ELR (cell line): ENCODE results near the gene CCDC144A.
"Not testable (repeated sequence)": the region's sequence is repeated elsewhere in the genome, so short reads cannot be mapped to it uniquely, and the experiment has no call there.

ENCODE experiments used
- DNase-seq: peaks from one replicate; pipeline ENCODE4 v3.0.0-alpha.2; 2015; ENCODE audit warnings: low read depth

CCDC144A gene

GRCh38 chr17:16689731-16690281 lies at the start of gene CCDC144A:
Gene CCDC144A (plus strand): TSS chr17:16690241. CDS start chr17:16690401, 160 bp downstream.
- DNase-seq = peak; percentile 6

DNA sequence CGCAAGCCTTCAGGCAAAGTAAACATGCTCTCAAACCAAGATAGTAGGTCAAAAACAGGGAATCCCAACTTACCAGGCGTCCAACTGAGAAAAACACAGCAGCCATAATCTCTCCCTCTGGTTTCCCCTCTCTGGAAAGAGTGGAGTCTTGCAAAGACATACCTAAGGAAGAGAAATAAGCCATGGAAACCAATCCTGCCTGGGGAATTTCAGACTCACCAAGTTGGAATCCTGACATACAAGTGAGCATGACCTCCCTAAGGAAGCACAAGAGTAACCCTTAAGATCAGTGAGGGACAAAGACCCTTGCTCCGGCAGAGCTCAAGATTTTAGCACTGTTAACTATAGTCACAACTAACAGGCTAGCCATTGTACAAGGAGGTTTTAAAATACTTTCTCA lies 40.5 kb upstream of the CCDC144A start:
- no peak for DNase-seq

- DNase-seq = no peak
Measured at GRCh38 chr17:16652252-16652651, 37.8 kb upstream of the CCDC144A start.

GRCh38 chr17:16652847-16653366 lies 37.1 kb upstream of the CCDC144A start:
- no peak for DNase-seq

DNA sequence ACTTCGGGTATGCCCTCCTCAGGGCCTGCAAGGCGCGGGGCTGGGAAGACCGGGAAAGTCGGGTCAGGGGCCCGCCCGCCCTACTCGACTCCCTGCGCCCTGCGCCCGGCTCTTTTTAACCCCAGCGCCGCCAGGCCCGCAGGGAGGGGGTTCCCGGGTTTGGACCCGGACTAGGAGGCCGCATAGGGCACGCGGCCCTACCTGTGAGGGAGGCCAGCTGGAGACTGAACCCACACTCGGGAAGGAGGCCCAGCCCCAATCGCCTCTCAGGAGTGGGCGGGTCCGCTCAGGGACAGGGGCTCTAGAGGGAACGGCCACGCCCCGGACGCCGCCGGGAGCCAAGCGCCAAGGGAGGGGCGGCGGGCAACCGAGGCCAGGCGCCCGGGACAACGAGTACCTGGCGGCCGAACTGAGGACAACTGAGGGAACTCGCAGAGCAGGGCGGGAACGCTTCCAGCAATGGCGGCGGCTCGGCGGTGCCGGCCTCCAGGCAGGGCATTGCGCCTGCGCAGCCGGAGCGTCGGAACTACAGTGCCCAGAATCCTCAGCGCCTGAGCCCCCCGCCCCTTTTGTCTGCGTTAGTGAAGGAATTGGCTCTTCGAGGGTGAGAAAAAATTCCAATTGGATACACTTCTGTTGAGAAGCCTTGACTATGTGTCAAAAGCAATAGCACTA lies 36.5 kb upstream of the CCDC144A start, which contains the start of gene ZNF624:
Gene ZNF624, minus strand, starts transcription at position 484 of the 675 bp plus-strand sequence.
- peak; percentile 94 for DNase-seq

DNA sequence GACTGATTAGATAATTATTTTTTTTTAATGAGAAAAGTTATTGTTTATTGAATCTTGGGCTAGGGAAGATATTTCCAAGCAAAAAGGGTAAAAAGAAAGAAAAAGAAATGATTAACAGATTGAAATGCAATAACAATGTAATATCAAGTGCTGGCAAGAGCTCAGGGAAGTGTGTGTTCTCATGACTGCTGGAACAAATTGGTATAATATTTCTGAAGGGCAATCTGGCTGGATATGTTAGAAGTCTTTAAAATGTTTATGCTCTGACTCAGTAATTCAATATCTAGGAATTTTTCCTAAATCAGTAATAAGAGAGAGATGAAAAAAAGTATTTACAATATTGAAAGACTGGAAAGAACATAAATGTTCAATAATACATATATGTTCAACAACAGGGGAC lies 28.8 kb upstream of the CCDC144A start:
- no peak for DNase-seq

GRCh38 chr17:16662936-16663335 lies 27.1 kb upstream of the CCDC144A start:
- peak; percentile 43 for DNase-seq

GRCh38 chr17:16666553-16666906 lies 23.5 kb upstream of the CCDC144A start:
- not testable (repeated sequence) for DNase-seq

- peak; percentile 19 for DNase-seq
Measured at GRCh38 chr17:16666907-16667636, 23.0 kb upstream of the CCDC144A start.

- DNase-seq = no peak
Measured at GRCh38 chr17:16676676-16677268, 13.3 kb upstream of the CCDC144A start.

GRCh38 chr17:16683290-16684138 lies 6.5 kb upstream of the CCDC144A start:
- not testable (repeated sequence) for DNase-seq

GRCh38 chr17:16686019-16686418 lies 4.0 kb upstream of the CCDC144A start:
- DNase-seq = not testable (repeated sequence)

DNA sequence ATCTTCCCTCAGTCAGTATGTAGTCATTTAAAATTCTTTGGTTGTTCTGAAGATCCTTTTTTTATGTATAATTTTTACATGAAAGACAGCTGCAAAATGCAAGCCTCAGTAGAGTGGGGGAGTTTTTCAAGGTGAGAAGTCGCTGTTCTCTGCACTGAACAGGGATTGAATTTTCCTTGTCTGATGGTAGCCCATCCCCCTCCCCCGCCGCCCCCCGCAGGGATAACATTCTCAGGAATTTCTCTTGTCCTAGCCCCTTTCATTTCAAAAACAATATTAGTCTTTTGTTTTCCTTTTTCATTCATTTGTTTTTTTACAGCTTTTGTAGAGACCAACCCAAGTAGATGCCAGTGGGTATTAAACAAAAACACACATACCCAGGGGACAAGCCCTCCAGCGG lies 2.9 kb upstream of the CCDC144A start:
- not testable (repeated sequence) for DNase-seq

DNA sequence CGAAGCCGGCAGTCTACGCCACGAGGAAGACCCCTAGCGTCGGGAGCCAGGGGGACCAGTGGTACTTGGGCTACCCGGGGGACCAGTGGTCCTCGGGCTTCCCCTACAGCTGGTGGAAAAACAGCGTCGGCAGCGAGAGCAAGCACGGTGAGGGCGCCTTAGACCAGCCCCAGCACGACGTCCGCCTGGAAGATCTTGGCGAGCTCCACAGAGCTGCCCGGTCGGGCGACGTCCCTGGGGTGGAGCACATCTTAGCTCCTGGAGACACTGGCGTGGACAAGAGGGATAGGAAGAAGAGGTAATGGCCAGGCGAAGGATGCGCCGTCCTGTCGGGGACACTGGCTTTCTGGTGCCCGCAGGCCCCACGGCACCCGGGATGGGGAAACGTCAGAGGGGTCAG lies 406 bp downstream of the CCDC144A start:
- not testable (repeated sequence) for DNase-seq

DNA sequence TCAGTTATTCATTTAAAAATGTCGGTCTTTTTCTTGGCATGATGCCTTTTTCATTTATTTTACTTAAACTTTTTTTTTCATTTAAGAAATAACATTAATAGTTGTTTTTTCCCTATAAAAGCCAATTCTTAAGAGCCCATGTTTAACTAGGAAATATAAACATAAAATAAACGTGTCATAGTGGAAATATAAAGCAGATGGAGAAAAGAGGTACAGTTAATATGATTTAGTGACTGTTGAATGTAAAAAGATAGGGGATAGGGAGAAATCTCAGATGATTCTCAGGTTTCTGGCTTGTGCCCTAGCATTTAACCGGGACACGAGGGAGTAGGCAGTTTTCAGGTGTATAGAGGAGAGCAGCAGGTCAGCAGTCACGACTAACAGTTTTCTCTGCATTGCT lies 7.6 kb downstream of the CCDC144A start:
- DNase-seq = not testable (repeated sequence)

- peak; percentile 14 for DNase-seq
Measured at GRCh38 chr17:16745492-16746203, 55.6 kb downstream of the CCDC144A start.

DNA sequence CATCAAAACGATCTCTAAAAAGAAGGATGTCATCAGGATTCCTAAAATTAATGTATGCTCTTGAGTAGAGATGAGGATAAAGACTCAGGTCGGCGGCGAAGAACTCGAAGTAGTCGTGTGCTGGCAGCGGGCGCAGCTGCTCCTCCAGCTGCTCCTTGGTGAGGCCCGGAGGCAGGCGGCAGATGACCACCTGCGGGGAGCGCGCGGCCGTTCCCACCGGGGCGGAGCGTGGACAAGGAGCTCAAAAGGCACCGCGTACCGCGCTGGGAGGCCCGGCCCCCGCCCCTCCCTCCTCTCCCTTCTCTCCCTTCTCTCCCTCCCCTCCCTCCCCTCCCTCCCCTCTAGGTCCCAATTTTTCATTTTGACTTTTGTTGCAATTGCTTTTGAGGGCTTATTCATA lies 56.5 kb downstream of the CCDC144A start:
- DNase-seq = not testable (repeated sequence)

GRCh38 chr17:16750515-16750914 lies 60.5 kb downstream of the CCDC144A start:
- not testable (repeated sequence) for DNase-seq

DNA sequence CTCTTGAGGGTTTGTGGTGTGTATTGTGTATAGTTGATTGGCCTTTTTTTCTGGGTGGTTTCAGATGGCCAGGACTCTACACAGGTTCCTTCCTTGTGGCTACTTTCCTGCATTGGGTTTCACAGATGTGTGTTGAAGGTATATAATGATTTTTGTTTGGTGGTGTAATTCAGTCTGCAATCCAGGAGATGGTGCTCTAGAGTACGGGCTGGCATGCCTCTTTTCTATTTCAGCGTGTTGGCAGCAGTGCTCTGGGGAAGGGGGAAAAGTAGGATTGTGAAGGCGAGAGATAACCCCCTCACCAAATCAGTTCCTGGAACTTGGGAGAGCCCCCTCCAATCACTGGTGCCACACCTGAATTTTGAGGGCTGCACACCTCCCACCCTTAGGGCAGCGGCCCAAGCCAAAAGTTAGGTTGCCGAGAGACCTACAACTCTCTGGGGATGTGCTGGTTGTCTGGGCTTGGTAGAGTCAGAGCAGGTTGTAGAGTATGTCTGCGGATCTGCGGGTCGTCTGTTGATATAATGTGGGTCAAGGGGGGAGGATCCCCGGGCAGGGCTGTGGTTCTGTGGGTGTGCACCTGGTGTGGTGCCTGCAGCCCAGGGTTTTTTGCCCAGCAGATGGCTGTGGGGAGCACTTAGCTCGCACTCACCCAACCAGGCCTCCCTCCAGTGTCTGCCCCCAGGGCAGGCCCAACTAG lies 61.3 kb downstream of the CCDC144A start:
- DNase-seq = peak; percentile 17

DNA sequence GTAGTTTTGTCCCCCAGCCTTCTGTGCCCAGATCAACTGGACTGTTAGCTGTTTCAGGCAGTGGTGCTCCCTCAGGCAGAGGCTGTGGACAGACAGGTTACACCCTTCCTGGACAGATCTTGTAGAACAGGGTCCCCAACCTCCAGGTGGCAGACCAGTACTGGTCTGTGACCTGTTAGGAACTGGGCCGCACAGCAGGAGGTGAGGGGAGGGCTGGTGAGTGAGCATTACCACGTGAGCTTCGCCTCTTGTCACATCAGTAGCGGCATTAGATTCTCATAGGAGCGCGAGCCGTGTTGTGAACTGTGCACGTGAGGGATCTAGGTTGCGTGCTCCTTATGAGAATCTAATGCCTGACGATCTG lies 61.9 kb downstream of the CCDC144A start:
- DNase-seq = not testable (repeated sequence)
